ENCODE measurements around the gene TMEM72.

- TF ChIP-seq POLR2AphosphoS5 (IDR thresholded peaks at IDR 0.05) (no peak), POLR2A (IDR thresholded peaks at IDR 0.05) (no peak)
Measured at GRCh38 chr10:44911081-44911540, at the start of gene TMEM72.

All from upper lobe of left lung (tissue), 4 donors.